Measurements from ENCODE around the gene KARS1. TPM values are rescaled to one million over a fixed set of nuclear protein-coding genes. Genes with fewer than 3 reads are reported as not detected.

Gene KARS1
- total RNA-seq, 1 experiment from 2014 or later = 253 TPM

DNA sequence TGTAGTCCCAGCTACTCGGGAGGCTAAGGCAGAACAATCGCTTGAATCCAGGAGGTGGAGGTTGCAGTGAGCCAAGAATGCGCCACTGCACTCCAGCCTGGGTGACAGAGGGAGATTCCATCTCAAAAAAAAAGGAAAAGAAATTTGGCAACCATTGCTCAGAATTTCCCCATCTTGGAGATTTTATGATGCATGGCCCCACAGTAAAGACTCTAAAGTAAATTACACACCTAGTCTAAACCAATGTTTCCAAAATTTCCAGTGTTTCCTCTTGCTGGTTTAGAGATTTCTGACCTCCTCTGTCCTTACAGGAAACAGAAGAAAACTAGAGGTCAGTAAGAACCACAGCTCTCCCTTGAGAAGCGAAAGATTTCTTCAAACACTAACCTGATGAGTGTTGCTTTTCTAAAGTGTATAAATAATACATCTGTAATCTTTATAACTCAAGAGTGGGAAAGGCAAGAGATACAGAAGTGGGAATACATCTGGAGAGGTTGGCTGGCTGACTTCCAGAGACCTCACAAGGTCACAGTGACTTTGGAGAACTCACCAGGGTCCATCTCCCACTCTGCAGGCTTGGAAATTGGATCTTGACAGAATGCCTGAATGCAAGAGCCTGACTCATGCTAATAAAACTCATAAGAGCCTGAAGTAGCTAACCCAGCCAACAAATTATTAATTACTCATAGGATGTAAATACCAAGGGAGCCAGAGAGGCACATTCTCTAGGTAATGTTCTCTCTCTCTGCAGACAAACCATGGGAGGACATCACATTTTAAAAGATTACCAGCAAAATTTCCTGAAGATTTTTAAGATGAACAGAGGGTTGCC, 33.2 kb downstream of the KARS1 start:
- POLR2A ChIA-PET (ENCODE audit: low non-redundant PET) = no interaction called here
- no TSS peak for BruUV-seq (replicated peaks)

DNA sequence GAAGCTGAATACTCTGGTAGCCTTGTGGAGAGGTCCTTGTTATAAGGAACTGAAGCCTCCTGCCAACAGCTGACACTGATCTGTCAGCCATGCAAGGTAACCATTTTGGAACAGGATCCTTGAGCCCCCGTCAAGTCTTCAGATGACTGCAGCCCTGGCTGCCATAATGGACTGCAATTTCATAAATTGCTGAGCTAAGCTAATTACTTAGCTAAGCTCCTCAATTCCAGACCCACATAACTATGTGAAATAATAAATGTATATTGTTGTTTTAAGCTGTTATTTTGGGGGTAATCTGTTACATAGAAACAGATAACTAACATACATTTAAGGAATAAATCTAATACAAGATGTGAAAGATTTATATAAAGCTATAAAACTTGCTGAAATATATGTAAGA, 41.0 kb downstream of the KARS1 start:
- ChIA-PET CTCF (interaction anchor here (0.6 kb wide), 1 partner anchor 89 kb away, joined by 4 read pairs; no protein-coding TSS in a partner anchor), POLR2A (ENCODE audit: low non-redundant PET) (interaction anchor here (0.8 kb wide), 1 partner anchor 12 kb away, joined by 3 read pairs; no protein-coding TSS in a partner anchor)
- intact Hi-C loops (cut with micrococcal nuclease; ENCODE audit: unreplicated experiment) = no loop called here
- no peak overlapping the region for H3K27ac ChIP-seq (ENCODE audit: low read depth, low read length, poor library complexity, severe bottlenecking)
- H3K4me3 ChIP-seq (ENCODE audit: low read depth, low read length, poor library complexity, severe bottlenecking) = no peak overlapping the region
- no TSS peak for BruUV-seq (replicated peaks)
- DNase-seq (ENCODE audit: low spot score) = no peak
- no peaks in the 10 kb centered on the region for H3K27me3 ChIP-seq (replicated peaks; ENCODE audit: insufficient read depth, low read depth, low read length, poor library complexity)
- no peaks in the 10 kb centered on the region for H3K4me1 ChIP-seq (ENCODE audit: insufficient read depth, low read length, poor library complexity, severe bottlenecking)
- peaks cover 55% of the 10 kb centered on the region for H3K36me3 ChIP-seq (ENCODE audit: insufficient read depth, low read length, poor library complexity, severe bottlenecking)
- TF ChIP-seq, protein P1, sequence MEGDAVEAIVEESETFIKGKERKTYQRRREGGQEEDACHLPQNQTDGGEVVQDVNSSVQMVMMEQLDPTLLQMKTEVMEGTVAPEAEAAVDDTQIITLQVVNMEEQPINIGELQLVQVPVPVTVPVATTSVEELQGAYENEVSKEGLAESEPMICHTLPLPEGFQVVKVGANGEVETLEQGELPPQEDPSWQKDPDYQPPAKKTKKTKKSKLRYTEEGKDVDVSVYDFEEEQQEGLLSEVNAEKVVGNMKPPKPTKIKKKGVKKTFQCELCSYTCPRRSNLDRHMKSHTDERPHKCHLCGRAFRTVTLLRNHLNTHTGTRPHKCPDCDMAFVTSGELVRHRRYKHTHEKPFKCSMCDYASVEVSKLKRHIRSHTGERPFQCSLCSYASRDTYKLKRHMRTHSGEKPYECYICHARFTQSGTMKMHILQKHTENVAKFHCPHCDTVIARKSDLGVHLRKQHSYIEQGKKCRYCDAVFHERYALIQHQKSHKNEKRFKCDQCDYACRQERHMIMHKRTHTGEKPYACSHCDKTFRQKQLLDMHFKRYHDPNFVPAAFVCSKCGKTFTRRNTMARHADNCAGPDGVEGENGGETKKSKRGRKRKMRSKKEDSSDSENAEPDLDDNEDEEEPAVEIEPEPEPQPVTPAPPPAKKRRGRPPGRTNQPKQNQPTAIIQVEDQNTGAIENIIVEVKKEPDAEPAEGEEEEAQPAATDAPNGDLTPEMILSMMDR (conservative IDR thresholded peaks at IDR 0.05; ENCODE audit: low read depth, low read length) = no peak
- TF ChIP-seq EZH2 (IDR thresholded peaks at IDR 0.05; ENCODE audit: borderline replicate concordance, low read depth, low read length, poor library complexity, severe bottlenecking) = no peak
- no peaks in the 10 kb centered on the region for H3K9me3 ChIP-seq (ENCODE audit: low read depth, low read length, poor library complexity, severe bottlenecking)

More for the DNA sequence above, 33.2 kb downstream of the KARS1 start:
- DNase-seq (ENCODE audit: low spot score) = no peak
- intact Hi-C loops (cut with micrococcal nuclease; ENCODE audit: unreplicated experiment) = no loop called here
- TF ChIP-seq, protein P1 (conservative IDR thresholded peaks at IDR 0.05; ENCODE audit: low read depth, low read length) = no peak
- no peak for TF ChIP-seq EZH2 (IDR thresholded peaks at IDR 0.05; ENCODE audit: borderline replicate concordance, low read depth, low read length, poor library complexity, severe bottlenecking)
- Histone ChIP-seq H3K36me3 (ENCODE audit: insufficient read depth, low read length, poor library complexity, severe bottlenecking) (peaks cover 50% of the 10 kb centered on the region), H3K27me3 (replicated peaks; ENCODE audit: insufficient read depth, low read depth, low read length, poor library complexity) (no peaks in the 10 kb centered on the region), H3K27ac (ENCODE audit: low read depth, low read length, poor library complexity, severe bottlenecking) (no peak overlapping the region), H3K9me3 (ENCODE audit: low read depth, low read length, poor library complexity, severe bottlenecking) (no peaks in the 10 kb centered on the region), H3K4me3 (ENCODE audit: low read depth, low read length, poor library complexity, severe bottlenecking) (no peak overlapping the region), H3K4me1 (ENCODE audit: insufficient read depth, low read length, poor library complexity, severe bottlenecking) (no peaks in the 10 kb centered on the region)
- CTCF ChIA-PET = no interaction called here

DNA sequence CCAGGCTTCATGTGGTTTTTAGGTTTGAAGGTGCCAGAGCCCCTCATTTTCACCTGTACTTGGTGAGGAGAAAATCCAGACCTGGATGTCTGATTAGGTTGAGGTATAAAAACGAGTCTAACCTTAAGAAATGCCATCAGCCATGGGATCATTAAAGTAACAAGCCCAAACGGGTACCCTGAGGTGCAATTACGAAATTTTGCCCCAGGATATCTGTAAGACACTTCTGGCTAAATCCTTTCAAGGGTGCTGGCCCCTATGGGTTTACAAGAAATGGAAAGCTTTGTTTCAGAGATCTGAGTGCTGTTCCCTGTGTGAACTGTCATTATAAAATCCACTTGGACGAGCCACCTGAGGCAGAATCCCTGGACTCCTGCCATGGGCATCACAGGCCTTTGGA, 44.2 kb downstream of the KARS1 start:
- H3K4me3 ChIP-seq (ENCODE audit: low read depth, low read length, poor library complexity, severe bottlenecking) = no peak overlapping the region
- no peak for TF ChIP-seq EZH2 (IDR thresholded peaks at IDR 0.05; ENCODE audit: borderline replicate concordance, low read depth, low read length, poor library complexity, severe bottlenecking)
- TF ChIP-seq, protein P1 (conservative IDR thresholded peaks at IDR 0.05; ENCODE audit: low read depth, low read length) = no peak
- CTCF ChIA-PET = no interaction called here
- H3K27ac ChIP-seq (ENCODE audit: low read depth, low read length, poor library complexity, severe bottlenecking) = no peak overlapping the region
- POLR2A ChIA-PET (ENCODE audit: low non-redundant PET) = no interaction called here
- H3K36me3 ChIP-seq (ENCODE audit: insufficient read depth, low read length, poor library complexity, severe bottlenecking) = peaks cover 52% of the 10 kb centered on the region
- no TSS peak for BruUV-seq (replicated peaks)
- no peak for DNase-seq (ENCODE audit: low spot score)
- H3K9me3 ChIP-seq (ENCODE audit: low read depth, low read length, poor library complexity, severe bottlenecking) = no peaks in the 10 kb centered on the region
- H3K27me3 ChIP-seq (replicated peaks; ENCODE audit: insufficient read depth, low read depth, low read length, poor library complexity) = no peaks in the 10 kb centered on the region
- H3K4me1 ChIP-seq (ENCODE audit: insufficient read depth, low read length, poor library complexity, severe bottlenecking) = no peaks in the 10 kb centered on the region
- intact Hi-C loops (cut with micrococcal nuclease; ENCODE audit: unreplicated experiment) = no loop called here

Data from A673 (cell line).